Measurements from ENCODE around the gene SSBP3. TPM values are rescaled to one million over a fixed set of nuclear protein-coding genes. Genes with fewer than 3 reads are reported as not detected.

Gene SSBP3
- total RNA-seq, 4 donors from 2014 or later, result 26.4 to 49.5 (median 37.1) TPM

- TF ChIP-seq POLR2AphosphoS5 (IDR thresholded peaks at IDR 0.05), result no peak
- no peak for TF ChIP-seq CTCF (IDR thresholded peaks at IDR 0.05)
- TF ChIP-seq POLR2A (IDR thresholded peaks at IDR 0.05), result no peak
- TF ChIP-seq EP300 (IDR thresholded peaks at IDR 0.05), result no peak
- no peak overlapping the region for H3K4me3 ChIP-seq
- no peaks in the 10 kb centered on the region for H3K9me3 ChIP-seq
- WGBS, result 43% methylated on average over 6 of the region's 7 CpGs
- H3K4me1 ChIP-seq, result peaks cover 64% of the 10 kb centered on the region
- no peak overlapping the region for H3K27ac ChIP-seq
- no peaks in the 10 kb centered on the region for H3K27me3 ChIP-seq
- peak in 1 of 2 donors; percentile 80 for DNase-seq (ENCODE audit: low spot score in 2 of 2)
- no peaks in the 10 kb centered on the region for H3K36me3 ChIP-seq
Observed at GRCh38 chr1:54312796-54313316, 93.3 kb downstream of the SSBP3 start.

GRCh38 chr1:54311506-54311905 is 94.7 kb downstream of the SSBP3 start:
- H3K4me3 ChIP-seq, result no peak overlapping the region
- no peaks in the 10 kb centered on the region for H3K27me3 ChIP-seq
- H3K9me3 ChIP-seq, result no peaks in the 10 kb centered on the region
- peaks cover 64% of the 10 kb centered on the region for H3K4me1 ChIP-seq
- DNase-seq (ENCODE audit: low spot score in 2 of 2), result no peak
- no peaks in the 10 kb centered on the region for H3K36me3 ChIP-seq
- no peak for TF ChIP-seq POLR2A (IDR thresholded peaks at IDR 0.05)
- no peak for TF ChIP-seq EP300 (IDR thresholded peaks at IDR 0.05)
- TF ChIP-seq CTCF (IDR thresholded peaks at IDR 0.05), result no peak
- TF ChIP-seq POLR2AphosphoS5 (IDR thresholded peaks at IDR 0.05), result no peak
- WGBS, result 93% methylated on average over 5 of the region's 7 CpGs
- H3K27ac ChIP-seq, result peak overlapping the region; percentile 36

- Histone ChIP-seq H3K36me3 (no peaks in the 10 kb centered on the region), H3K4me3 (no peak overlapping the region), H3K4me1 (peaks cover 67% of the 10 kb centered on the region), H3K27ac (peak overlapping the region; percentile 36), H3K9me3 (no peaks in the 10 kb centered on the region), H3K27me3 (no peaks in the 10 kb centered on the region)
- 78% methylated on average over 10 of the region's 12 CpGs for WGBS
- DNase-seq (ENCODE audit: low spot score in 2 of 2), result no peak
- TF ChIP-seq EP300 (IDR thresholded peaks at IDR 0.05) (no peak), CTCF (IDR thresholded peaks at IDR 0.05) (peak in 1 of 2 donors; percentile 10), POLR2AphosphoS5 (IDR thresholded peaks at IDR 0.05) (no peak)
Observed at GRCh38 chr1:54310439-54311328, 95.5 kb downstream of the SSBP3 start.

GRCh38 chr1:54309631-54310366 is 96.4 kb downstream of the SSBP3 start:
- Histone ChIP-seq H3K4me3 (no peak overlapping the region), H3K4me1 (peaks cover 64% of the 10 kb centered on the region), H3K27ac (peak overlapping the region; percentile 14), H3K27me3 (no peaks in the 10 kb centered on the region), H3K36me3 (no peaks in the 10 kb centered on the region), H3K9me3 (no peaks in the 10 kb centered on the region)
- DNase-seq (ENCODE audit: low spot score in 2 of 2), result no peak
- WGBS, result 44% methylated on average over 10 of the region's 19 CpGs
- TF ChIP-seq POLR2AphosphoS5 (IDR thresholded peaks at IDR 0.05) (no peak), POLR2A (IDR thresholded peaks at IDR 0.05) (no peak), EP300 (IDR thresholded peaks at IDR 0.05) (no peak)

- WGBS, result 99% methylated on average over 3 of the region's 3 CpGs
- Histone ChIP-seq H3K4me3 (no peak overlapping the region), H3K4me1 (peaks cover 39% of the 10 kb centered on the region), H3K36me3 (no peaks in the 10 kb centered on the region), H3K27me3 (no peaks in the 10 kb centered on the region), H3K9me3 (no peaks in the 10 kb centered on the region), H3K27ac (no peak overlapping the region)
- DNase-seq (ENCODE audit: low spot score in 2 of 2), result no peak
- TF ChIP-seq EP300 (IDR thresholded peaks at IDR 0.05), result no peak
- TF ChIP-seq POLR2A (IDR thresholded peaks at IDR 0.05), result no peak
- no peak for TF ChIP-seq POLR2AphosphoS5 (IDR thresholded peaks at IDR 0.05)
- no peak for TF ChIP-seq CTCF (IDR thresholded peaks at IDR 0.05)
Observed at GRCh38 chr1:54307305-54307704, 98.9 kb downstream of the SSBP3 start.

All from suprapubic skin (tissue), 4 donors.